ENCODE measurements around the gene ATG10.

GRCh38 chr5:82297711-82298110 lies 325.9 kb downstream of the ATG10 start:
- no peak for TF ChIP-seq POLR2A (IDR thresholded peaks at IDR 0.05; ENCODE audit: control extremely low read depth in 1 of 2, low read depth in 2 of 2, low read length in 2 of 2)
- no peak for TF ChIP-seq CTCF (IDR thresholded peaks at IDR 0.05; ENCODE audit: control extremely low read depth in 1 of 3, insufficient read depth in 1 of 3, low read depth in 1 of 3, low read length in 3 of 3)
- no peak for TF ChIP-seq PHF8 (conservative IDR thresholded peaks at IDR 0.05; ENCODE audit: low read depth, low read length)
- TF ChIP-seq RFX5 (IDR thresholded peaks at IDR 0.05; ENCODE audit: borderline replicate concordance, low read depth, low read length): no peak
- no peak for TF ChIP-seq CHD2 (IDR thresholded peaks at IDR 0.05; ENCODE audit: low read length)
- no peak for TF ChIP-seq ATF2 (IDR thresholded peaks at IDR 0.05; ENCODE audit: low read length)
- TF ChIP-seq SIN3A (conservative IDR thresholded peaks at IDR 0.05 in 1 of 2, IDR thresholded peaks at IDR 0.05 in 1 of 2; ENCODE audit: low read depth in 1 of 2, low read length in 2 of 2): no peak
- TF ChIP-seq TAF1 (IDR thresholded peaks at IDR 0.05; ENCODE audit: low read depth, low read length): no peak
- TF ChIP-seq KDM1A (IDR thresholded peaks at IDR 0.05; ENCODE audit: borderline replicate concordance, low read length): no peak
- TF ChIP-seq CEBPB (IDR thresholded peaks at IDR 0.05; ENCODE audit: low read depth, low read length): no peak
- no peak for TF ChIP-seq RNF2 (IDR thresholded peaks at IDR 0.05; ENCODE audit: borderline replicate concordance, low read depth, low read length, missing control alignments, poor library complexity, severe bottlenecking)
- no peak for TF ChIP-seq JUN (IDR thresholded peaks at IDR 0.05; ENCODE audit: low read depth, low read length)
- TF ChIP-seq TCF12 (IDR thresholded peaks at IDR 0.05; ENCODE audit: low read depth, low read length): no peak

All from H1 (cell line).